CD4-positive, alpha-beta T cell treated with Interferon gamma for 1 hour (primary cell): ENCODE results near the gene MIER1.
A peak's percentile ranks its signal among the peaks of the same experiment; 100 is the strongest.
"Not testable (repeated sequence)": the region's sequence is repeated elsewhere in the genome, so short reads cannot be mapped to it uniquely, and the experiment has no call there.

Source experiments
- DNase-seq: peaks from one replicate; pipeline ENCODE4 v3.0.0-alpha.2; 2020

MIER1 gene

DNA sequence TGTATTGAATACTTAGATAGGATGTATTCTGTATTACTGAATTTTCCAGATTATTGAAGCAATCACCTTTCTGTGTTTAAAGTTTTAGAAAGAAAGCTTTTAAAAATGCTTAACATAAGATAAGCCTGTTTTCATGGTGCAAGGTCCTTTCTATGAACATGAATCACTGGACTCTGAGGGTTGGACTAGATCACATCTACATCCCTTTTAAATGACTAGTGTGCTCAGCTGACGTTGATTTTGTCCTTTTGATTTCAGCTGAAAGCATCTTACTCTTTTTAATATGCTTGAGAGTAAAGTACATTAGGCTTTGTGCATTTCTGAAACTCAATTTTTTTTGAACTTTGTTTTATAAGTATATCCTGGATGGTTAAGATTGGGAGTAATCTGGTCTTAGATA is 16.2 kb downstream of the MIER1 start:
- no peak for DNase-seq

DNA sequence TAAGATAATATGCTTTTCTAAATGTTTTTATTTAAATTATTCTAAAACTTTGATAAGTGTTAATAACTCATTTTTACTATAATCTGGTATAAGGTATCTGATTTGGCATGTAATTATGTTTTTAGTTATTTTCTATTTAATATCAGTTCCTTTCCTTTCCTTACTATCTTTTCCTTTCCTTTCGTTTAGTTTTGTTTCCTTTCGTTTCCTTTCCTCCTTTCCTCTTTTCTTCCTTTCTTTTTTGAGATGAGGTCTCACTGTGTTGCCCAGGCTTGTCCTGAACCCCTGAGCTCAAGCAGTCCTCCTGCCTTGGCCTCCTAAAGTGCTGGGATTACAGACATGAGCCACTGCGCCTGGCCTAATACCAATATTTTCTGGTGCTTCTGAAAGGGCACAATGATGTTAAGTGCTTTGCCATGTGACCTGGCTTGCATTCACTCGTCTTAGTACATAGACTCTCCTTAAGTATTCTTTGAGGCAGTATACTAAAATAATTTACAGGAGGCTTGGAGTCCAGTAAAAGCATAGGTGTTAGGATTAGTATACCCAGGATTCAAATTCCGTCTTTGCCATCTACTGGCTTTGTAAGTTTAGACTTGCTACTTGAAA is 18.7 kb downstream of the MIER1 start:
- no peak for DNase-seq

DNA sequence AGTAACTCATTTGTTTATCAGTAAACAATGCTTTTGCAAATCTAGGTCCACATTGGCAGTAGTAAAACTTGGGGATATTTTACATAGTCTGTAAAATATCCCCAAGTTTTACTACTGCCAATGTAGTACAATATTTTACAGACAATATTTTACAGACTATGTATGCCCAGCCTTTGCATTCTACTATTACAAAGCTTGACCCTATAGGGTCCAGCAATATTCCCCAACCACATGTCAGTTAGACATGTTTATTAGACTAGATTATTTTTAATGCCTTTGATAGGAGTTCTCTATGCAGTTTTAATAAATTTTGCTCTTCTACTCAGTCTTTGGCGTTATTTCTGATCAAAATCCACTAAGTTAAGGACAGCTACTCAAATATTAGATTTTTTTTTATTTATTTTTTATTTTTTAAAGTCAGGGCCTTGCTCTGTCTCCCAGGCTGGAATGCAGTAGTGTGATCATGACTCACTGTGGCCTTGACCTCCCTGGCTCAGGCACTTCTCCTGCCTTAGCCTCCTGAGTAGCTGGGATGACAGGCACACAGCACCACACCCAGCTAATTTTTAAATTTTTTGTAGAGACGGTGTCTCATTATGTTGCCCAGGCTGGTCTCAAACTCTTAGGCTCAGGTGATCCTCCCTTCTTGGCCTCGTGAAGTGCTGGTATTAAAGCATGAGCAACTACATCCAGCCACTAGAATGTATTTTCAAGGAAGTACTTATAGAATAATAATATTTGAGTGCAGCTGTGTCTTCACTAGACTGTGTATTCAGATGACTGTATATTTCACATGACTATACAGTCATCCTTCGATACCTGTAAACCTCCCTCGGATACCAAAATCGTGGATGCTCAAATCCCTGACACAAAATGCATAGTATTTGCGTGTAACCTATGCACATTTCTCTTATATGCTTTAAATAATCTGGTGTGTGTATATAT is 19.8 kb downstream of the MIER1 start:
- DNase-seq, result no peak

- no peak for DNase-seq
These were observed 20.5 kb downstream of the MIER1 start for GRCh38 chr1:66945316-66945715.

DNA sequence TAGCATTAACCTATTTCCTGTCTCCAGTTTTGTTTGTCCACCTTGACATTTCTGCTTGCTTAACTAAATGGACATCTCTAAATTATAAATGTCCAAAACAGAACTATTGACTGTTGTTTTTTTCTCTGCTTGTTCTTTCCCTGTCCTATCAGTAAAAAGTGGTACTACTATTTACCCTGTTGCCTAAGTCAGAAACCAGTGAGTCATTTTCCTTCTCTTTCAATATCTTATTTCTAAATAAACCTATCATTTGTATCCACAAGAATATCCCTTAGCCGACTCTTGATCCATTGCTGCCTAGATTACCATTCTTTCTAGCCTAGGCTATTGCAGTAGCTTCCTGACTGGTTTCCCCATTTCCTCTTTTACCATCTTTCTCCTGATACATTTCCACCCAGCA is 22.5 kb downstream of the MIER1 start:
- DNase-seq, result no peak

DNA sequence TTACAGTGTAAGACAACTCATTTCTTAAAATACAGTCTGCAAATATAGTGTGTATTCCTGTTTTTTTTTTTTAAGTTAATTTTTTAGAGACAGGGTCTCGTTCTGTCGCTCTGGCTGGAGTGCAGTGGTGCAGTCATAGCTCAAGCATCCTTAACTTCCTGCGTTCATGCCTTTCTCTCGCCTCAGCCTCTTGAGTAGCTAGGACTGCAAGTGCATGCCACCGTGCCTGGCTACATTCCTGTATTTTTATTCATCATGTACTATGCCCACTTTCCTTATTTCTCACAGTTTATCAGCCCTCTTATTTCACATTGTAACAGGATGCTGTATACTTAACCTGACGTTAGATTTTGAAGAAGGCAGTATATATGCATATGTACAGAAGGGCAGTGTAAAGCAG is 26.7 kb downstream of the MIER1 start:
- DNase-seq, result no peak

GRCh38 chr1:66954208-66954607 is 29.4 kb downstream of the MIER1 start:
- no peak for DNase-seq

GRCh38 chr1:66957938-66958337 is 33.1 kb downstream of the MIER1 start:
- DNase-seq, result no peak

DNA sequence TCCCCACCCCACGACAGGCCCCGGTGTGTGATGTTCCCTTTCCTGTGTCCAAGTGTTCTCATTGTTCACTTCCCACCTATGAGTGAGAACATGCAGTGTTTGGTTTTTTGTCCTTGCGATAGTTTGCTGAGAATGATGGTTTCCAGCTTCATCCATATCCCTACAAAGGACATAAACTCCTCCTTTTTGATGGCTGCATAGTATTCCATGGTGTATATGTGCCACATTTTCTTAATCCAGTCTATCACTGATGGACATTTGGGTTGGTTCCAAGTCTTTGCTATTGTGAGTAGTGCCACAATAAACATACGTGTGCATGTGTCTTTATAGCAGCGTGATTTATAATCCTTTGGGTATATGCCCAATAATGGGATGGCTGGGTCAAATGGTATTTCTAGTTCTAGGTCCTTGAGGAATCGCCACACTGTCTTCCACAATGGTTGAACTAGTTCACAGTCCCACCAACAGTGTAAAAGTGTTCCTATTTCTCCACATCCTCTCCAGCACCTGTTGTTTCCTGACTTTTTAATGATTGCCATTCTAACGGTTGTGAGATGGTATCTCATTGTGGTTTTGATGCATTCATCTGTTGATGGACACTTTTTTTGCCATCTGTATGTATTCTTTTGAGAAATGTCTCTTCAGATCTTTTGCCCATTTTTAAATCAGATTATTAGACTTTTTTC is 41.5 kb downstream of the MIER1 start:
- not testable (repeated sequence) for DNase-seq

DNA sequence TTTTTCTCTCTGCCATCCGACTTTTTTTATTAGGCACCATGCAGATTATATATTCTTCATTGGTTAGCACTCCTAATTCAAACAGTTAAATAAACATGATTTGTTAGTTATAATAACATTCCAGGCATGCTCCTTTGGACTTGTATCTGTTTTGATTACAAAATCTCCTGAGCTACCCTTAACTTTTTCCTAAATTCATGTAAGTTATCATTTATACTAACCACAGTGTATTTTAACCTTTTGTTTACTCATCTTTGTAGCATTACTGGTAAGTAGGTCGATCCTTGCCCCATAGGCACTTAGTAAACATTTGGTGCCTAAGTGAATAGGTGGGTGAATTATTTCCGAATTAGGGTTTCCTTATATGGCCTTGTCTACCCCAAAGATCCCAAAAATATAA is 43.8 kb downstream of the MIER1 start:
- no peak for DNase-seq

DNA sequence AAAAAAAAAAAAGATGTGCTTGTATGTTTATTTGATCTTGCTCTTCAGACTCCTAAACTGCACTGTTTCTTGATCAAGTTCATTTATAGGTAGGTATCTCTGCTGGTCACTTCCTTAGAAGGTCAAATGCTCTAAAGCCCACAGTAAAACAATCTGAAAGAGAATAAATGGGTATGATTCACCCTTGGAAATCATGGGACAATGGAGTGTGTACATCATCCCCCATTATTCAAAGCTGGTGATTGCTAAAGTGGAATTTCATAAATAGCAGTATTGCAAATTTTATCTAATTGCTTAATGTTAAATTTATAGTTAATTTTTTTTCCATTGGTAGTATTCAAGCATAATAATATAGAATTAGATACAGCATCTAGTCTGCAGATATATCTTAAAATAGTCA is 53.4 kb downstream of the MIER1 start:
- no peak for DNase-seq

GRCh38 chr1:66979621-66980020 is 54.8 kb downstream of the MIER1 start:
- DNase-seq, result not testable (repeated sequence)

DNA sequence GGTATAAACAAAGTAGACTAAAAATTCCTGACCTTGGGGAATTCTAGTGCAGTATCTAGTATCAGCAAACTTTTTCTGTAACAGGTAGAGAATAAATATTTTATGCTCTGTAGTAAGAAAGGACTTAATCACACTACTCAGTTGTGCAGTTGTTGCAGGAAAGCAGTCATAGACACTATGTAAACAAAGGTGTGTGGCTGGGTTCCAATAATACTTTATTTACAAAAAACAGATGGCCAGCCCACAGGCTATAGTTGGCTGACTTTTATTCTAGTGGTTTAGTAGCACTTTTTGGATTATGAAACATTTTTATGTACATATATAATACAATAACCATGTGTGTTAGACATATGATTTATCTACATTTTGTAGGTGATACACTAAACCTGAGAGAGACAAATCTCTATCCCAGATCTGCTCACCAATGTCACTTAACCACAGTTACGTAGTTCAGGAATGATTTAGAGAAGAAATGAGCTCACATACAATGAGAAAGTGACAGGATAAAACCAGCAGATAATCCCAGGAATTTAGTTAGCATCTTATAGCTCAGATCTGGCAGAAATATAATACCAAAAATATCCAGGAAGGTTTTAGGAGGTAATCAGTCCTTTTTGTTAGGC is 56.1 kb downstream of the MIER1 start:
- no peak for DNase-seq

GRCh38 chr1:66981679-66982078 is 56.9 kb downstream of the MIER1 start:
- DNase-seq, result peak; percentile 43

- DNase-seq, result no peak
These were observed 57.9 kb downstream of the MIER1 start for GRCh38 chr1:66982561-66983260.

DNA sequence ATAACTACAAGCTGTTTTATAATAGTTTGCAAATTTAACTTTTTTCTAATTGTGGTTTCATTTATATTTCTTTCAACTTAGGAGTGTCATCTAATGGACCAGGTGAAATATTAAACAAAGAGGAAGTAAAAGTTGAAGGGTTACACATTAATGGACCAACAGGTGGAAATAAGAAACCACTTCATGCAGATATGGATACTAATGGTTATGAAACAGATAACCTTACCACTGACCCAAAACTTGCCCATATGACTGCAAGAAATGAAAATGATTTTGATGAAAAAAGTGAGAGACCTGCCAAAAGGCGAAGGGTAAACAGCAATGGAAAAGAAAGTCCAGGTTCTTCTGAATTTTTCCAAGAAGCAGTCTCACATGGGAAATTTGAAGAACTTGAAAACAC is 59.7 kb downstream of the MIER1 start:
- DNase-seq, result no peak

DNA sequence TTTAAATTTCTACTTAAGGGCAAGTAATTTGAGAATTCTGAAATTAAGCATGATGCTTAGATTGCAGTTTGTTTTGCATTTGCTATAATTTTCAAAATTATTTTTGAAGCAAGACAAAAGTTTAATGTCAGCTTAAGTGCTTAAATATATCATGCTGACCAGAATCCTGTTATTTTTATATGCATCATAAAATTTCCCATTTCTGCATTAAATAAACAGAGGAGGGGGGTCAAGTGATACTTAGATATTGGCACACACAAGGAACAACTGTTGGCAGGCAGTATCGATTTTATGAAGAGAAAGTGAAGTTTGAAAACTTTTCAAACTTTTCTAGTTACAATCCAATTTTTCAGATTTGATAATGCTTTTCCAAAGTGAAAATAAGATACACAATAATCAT is 61.0 kb downstream of the MIER1 start:
- DNase-seq, result no peak

DNA sequence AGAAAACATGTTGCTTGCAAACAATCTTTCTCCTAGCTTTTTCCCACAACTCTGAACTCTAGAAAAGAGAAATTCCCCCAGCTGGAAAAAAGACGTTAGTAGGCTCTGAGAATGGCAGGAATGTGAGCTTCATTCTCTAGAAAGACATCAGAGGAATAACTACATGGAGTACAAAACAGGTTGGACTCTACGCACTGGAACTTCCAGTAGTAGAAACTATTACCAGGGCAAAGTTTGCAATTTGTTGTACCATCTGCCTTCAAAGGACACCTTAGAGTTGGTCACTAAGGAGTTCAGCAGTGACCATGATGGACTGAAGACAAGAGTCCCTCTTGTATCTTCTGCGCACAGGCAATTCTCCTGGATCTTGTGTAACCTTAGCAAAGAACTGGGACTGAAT is 68.3 kb downstream of the MIER1 start:
- no peak for DNase-seq

- DNase-seq, result peak; percentile 58
These were observed 71.4 kb downstream of the MIER1 start for GRCh38 chr1:66996018-66996682.

DNA sequence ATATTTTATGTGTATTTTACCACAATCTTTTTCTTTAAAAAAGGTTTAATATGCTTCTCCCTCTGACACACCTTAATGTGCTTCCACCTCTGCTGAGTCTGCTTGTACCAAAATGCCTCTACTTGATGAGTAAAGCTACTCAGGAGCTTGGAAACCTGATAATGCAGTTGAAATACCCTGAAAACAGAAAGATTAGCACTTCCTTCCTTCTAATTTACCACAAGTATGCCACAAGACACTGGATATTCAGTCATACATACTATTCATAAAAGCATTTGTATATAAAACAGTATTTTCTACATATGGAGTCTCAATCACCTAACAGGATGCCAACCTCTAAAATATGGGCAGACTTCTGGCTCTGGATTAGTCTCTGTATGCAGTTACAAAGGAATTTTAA is 74.2 kb downstream of the MIER1 start:
- no peak for DNase-seq

DNA sequence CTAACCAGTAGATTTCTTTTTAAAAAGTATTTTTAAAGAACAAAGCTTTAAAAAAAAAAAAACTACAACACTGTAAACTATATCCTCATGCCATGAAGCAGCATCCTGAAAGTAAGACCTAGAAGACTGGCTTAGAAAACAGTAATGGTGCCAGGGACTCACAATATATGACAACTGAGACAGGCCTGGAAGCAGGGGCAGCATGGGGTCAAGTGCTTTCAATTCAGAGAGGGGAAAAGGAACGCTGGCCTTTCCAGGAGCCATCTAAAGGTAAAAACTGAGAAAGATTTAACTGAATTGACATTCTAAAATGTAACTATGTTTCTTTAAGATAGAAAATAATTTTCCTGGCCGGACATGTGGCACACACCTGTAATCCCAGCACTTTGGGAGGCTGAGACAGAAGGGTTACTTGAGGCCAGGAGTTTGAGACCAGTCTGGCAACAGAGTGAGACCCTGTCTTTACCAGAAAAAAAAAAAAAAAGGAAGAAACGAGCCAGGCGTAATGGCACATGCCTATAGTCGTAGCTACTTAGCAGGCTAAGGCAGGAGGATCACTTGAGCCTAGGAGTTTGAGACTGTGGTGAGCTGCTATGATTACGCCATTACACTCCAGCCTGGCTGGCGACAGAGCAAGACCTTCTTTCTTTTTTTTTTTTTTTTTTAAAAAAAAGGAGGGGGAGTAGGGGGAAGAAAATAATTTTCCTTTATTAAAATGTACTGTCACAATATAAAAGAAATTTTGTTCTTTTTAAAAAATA is 75.0 kb downstream of the MIER1 start:
- DNase-seq, result no peak
